Measurements from ENCODE around the gene SCN4B. TPM values are rescaled to one million over a fixed set of nuclear protein-coding genes. Genes with fewer than 3 reads are reported as not detected.
"Not testable (repeated sequence)": the region's sequence is repeated elsewhere in the genome, so short reads cannot be mapped to it uniquely, and the experiment has no call there.

Gene SCN4B
- total and polyA plus RNA-seq, 8 donors, result 0.75 to 3.6 (median 1.6) TPM; not detected in 3

DNA sequence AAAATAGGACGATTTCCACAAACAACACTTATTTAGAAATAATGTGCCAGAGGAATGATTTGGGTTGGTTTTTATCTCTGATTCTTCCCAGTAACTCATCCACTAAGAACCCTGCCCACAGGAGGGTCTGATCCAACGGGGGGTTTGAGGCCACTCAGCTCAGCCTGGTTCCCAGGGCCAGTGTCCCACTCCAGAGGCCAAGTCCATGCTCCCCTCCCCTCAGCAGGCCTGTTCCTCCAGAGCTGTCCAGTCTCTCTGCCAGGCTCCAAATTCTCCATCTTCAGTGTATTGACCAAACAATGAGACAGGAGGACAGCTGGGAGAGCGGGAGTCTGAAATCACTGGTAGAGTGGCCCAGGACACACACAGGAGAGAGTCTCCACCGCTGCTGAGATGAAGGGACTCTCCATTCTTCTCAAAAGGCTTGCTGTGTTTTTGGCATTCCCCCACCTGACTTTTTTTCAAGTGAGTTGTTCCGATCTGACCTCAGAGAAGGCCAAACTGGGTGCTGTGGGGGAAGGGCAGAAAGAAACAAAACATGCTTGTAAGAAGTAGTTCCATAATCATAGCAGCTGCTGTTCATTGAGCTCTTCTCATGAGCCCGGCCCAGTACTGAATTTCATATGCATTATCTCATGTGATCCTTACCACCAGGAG is 41.4 kb upstream of the SCN4B start:
- no peak for TF ChIP-seq EP300 (IDR thresholded peaks at IDR 0.05)
- TF ChIP-seq, protein P1, sequence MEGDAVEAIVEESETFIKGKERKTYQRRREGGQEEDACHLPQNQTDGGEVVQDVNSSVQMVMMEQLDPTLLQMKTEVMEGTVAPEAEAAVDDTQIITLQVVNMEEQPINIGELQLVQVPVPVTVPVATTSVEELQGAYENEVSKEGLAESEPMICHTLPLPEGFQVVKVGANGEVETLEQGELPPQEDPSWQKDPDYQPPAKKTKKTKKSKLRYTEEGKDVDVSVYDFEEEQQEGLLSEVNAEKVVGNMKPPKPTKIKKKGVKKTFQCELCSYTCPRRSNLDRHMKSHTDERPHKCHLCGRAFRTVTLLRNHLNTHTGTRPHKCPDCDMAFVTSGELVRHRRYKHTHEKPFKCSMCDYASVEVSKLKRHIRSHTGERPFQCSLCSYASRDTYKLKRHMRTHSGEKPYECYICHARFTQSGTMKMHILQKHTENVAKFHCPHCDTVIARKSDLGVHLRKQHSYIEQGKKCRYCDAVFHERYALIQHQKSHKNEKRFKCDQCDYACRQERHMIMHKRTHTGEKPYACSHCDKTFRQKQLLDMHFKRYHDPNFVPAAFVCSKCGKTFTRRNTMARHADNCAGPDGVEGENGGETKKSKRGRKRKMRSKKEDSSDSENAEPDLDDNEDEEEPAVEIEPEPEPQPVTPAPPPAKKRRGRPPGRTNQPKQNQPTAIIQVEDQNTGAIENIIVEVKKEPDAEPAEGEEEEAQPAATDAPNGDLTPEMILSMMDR (IDR thresholded peaks at IDR 0.05), result no peak
- no peak for TF ChIP-seq POLR2AphosphoS5 (IDR thresholded peaks at IDR 0.05)
- no peak for TF ChIP-seq POLR2A (IDR thresholded peaks at IDR 0.05)
- intact Hi-C loops (cut with DNase I; ENCODE audit: low total_unique reads), result loop anchor here (10.0 kb wide), 1 partner anchor 101 kb away; no protein-coding TSS in a partner anchor
- Histone ChIP-seq H3K4me3 (no peak overlapping the region), H3K27me3 (no peaks in the 10 kb centered on the region), H3K9me3 (peaks cover 0 to 7% (median 0%) of the 10 kb centered on the region in 4 donors), H3K36me3 (peaks cover 0 to 6% (median 0%) of the 10 kb centered on the region in 4 donors), H3K4me1 (peaks cover 9 to 36% (median 25%) of the 10 kb centered on the region in 4 donors), H3K27ac (peak overlapping the region in 3 of 5 donors; percentile 3 to 62 (median 60))
- no peak for DNase-seq
- WGBS, 5 donors, result 58 to 74% (median 60%) methylated on average over 6 of the region's 6 CpGs

DNA sequence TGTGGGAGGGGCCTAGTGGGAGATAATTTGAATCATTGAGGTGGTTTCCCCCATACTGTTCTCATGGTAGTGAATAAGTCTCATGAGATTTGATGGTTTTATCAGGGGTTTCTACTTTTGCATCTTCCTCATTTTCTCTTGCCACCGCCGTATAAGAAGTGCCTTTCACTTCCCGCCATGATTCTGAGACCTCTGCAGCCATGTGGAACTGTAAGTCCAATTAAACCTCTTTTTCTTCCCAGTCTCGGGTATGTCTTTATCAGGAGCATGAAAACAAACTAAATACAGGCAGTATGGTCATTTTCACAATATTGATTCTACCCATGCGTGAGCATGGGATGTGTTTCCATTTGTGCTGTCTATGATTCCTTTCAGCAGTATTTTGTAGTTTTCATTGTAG is 40.2 kb upstream of the SCN4B start:
- H3K27ac ChIP-seq, H3K27me3 ChIP-seq, DNase-seq, H3K9me3 ChIP-seq, H3K36me3 ChIP-seq, H3K4me3 ChIP-seq: not testable (repeated sequence)
- intact Hi-C loops (cut with DNase I; ENCODE audit: low total_unique reads), result loop anchor here (10.0 kb wide), 1 partner anchor 102 kb away; no protein-coding TSS in a partner anchor
- WGBS, 5 donors, result 88 to 90% (median 89%) methylated on average over 5 of the region's 5 CpGs
- peaks cover 9 to 23% (median 18%) of the 10 kb centered on the region in 4 donors for H3K4me1 ChIP-seq

DNA sequence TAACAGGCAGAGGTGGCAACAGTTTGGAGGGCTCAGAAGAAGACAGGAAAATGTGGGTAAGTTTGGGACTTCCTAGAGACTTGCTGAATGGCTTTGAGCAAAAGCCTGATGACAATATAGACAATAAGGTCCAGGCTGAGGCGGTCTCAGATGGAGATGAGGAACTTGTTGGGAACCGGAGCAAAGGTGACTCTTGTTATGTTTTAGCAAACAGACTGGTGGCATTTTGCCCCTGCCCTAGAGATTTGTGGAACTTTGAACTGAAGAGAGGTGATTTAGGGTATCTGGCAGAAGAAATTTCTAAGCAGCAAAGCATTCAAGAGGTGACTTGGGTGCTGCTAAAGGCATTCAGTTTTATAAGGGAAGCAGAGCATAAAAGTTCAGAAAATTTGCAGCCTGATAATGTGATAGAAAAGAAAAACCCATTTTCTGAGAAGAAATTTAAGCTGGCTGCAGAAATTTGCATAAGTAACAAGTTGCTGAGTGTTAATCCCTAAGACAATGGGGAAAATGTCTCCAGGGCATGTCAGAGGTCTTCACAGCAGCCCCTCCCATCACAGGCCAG is 38.4 kb upstream of the SCN4B start:
- H3K27ac ChIP-seq, H3K36me3 ChIP-seq, H3K4me3 ChIP-seq, H3K27me3 ChIP-seq, H3K9me3 ChIP-seq, DNase-seq: not testable (repeated sequence)
- H3K4me1 ChIP-seq, result peaks cover 9 to 20% (median 18%) of the 10 kb centered on the region in 4 donors
- intact Hi-C loops (cut with DNase I; ENCODE audit: low total_unique reads), result loop anchor here (10.0 kb wide), 1 partner anchor 104 kb away; no protein-coding TSS in a partner anchor
- 44 to 70% (median 59%) methylated on average over 2 of the region's 2 CpGs for WGBS, 5 donors

DNA sequence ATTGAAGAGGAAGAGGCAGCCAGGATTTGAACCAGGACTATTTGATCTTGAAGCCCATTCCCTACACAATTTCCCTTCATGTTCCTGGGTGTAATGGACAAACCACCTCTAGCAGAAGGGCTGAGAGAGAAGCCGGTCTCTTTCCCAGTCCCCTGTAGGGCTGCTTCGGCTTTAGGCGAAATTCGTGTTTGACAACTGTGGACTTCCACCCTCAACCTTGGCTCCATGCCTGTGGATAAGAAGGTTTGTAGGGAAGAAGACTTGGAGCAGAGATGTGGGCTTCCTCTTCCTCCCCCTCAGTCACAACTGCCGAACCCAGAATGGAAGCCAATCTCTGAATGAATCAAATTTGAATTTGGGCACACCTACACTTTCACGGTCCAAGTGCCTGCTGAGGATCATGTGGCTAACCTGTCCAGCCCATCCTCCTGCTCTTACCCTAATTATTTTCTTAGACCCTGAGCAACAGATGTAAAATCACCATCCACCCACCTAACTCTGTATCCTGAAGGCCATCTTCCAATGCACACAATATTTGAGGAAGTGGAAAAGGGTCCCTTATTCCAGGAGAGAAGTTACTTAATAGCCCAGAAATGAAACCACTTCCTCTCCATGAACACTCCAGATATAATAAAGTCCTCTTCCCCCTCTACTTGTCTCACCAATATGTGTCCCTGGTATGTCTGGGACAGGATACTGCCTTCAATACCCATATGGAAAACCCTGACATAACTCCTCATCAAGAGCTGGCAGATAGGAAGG is 33.9 kb upstream of the SCN4B start:
- no peak for DNase-seq
- no peak overlapping the region for H3K4me3 ChIP-seq
- WGBS, 5 donors, result 19 to 54% (median 45%) methylated on average over 6 of the region's 6 CpGs

More for the DNA sequence above, 33.9 kb upstream of the SCN4B start:
- Histone ChIP-seq H3K9me3 (peaks cover 0 to 4% (median 0%) of the 10 kb centered on the region in 4 donors), H3K27ac (no peak overlapping the region), H3K27me3 (peaks cover 0 to 7% (median 0%) of the 10 kb centered on the region in 3 donors), H3K4me1 (no peaks in the 10 kb centered on the region), H3K36me3 (no peaks in the 10 kb centered on the region)
- no peak for TF ChIP-seq POLR2A (IDR thresholded peaks at IDR 0.05)
- TF ChIP-seq EP300 (IDR thresholded peaks at IDR 0.05), result no peak
- TF ChIP-seq, protein P1 (IDR thresholded peaks at IDR 0.05), result no peak
- no peak for TF ChIP-seq POLR2AphosphoS5 (IDR thresholded peaks at IDR 0.05)
- intact Hi-C loops (cut with DNase I; ENCODE audit: low total_unique reads), result no loop called here

Measured in stomach (tissue), 9 donors.